B cell (primary cell): ENCODE measurements around the gene PIM3. TPM values are rescaled to one million over a fixed set of nuclear protein-coding genes. Genes with fewer than 3 reads are reported as not detected.
"Not testable (repeated sequence)": the region's sequence is repeated elsewhere in the genome, so short reads cannot be mapped to it uniquely, and the experiment has no call there.

Experiments used
- ATAC-seq: fragments of 200-7000 bp; cut with Tn5 transposase; one replicate; pipeline ENCODE4 v1.10.0; 2021; ENCODE audit warnings: low read depth, mild to moderate bottlenecking, moderate number of reproducible peaks, moderate library complexity
- CTCF ChIA-PET: fragments of 350-600 bp; sonication (Branson Sonifier 250); formaldehyde crosslinking; loops from one replicate; lab custom pipeline; 2021; ENCODE audit warnings: antibody characterized with exemption, inconsistent platforms; lab: Charles Lee
- POLR2A ChIA-PET: fragments of 350-600 bp; sonication (Branson Sonifier 250); formaldehyde crosslinking; loops from one replicate; lab custom pipeline; 2021; ENCODE audit warnings: antibody characterized with exemption; lab: Charles Lee
- DNase-seq: peaks from one replicate; pipeline ENCODE4 v3.0.0; 2013
- H2AFZ ChIP-seq: 2 replicates; pipeline ENCODE4 v1.6.1; 2012; ENCODE audit warnings: mild to moderate bottlenecking, low read depth, low read length; ENCODE audit not compliant: insufficient read depth, poor library complexity, severe bottlenecking
- H3K27ac ChIP-seq, 2 donors: 1 replicate in 1 of 2; 2 replicates in 1 of 2; pipeline ENCODE4 v1.5.1; 2012 to 2013; ENCODE audit warnings: low read length in 2 of 2, mild to moderate bottlenecking in 2 of 2, moderate library complexity in 1 of 2
- H3K27me3 ChIP-seq, 4 experiments: fragments of 200-600 bp in 1 of 4; sonication (generic) in 1 of 4; replicated peaks in 1 of 4; 1 replicate in 2 of 4; 2 replicates in 2 of 4; pipeline versions ENCODE4 v1.6.1 to v1.7.0; 2013 to 2016; ENCODE audit warnings: low read length in 3 of 4, mild to moderate bottlenecking in 2 of 4, mixed read lengths in 1 of 4, moderate library complexity in 1 of 4; ENCODE audit not compliant: insufficient read depth in 4 of 4, control insufficient read depth in 3 of 4; ENCODE audit errors: control extremely low read depth in 1 of 4
- H3K36me3 ChIP-seq, 2 experiments: replicated peaks in 1 of 2; 1 replicate in 1 of 2; 2 replicates in 1 of 2; pipeline versions ENCODE4 v1.6.1 to v1.7.1; 2013; ENCODE audit warnings: low read length in 1 of 2; ENCODE audit not compliant: insufficient read depth in 2 of 2, control insufficient read depth in 1 of 2; ENCODE audit errors: control extremely low read depth in 1 of 2, extremely low read depth in 1 of 2
- H3K4me1 ChIP-seq, 2 donors: fragments of 200-600 bp in 1 of 2; sonication (generic) in 1 of 2; 1 replicate in 1 of 2; 2 replicates in 1 of 2; pipeline versions ENCODE4 v1.5.1 to v1.6.1; 2013 to 2017; ENCODE audit warnings: low read length in 2 of 2; ENCODE audit not compliant: control insufficient read depth in 2 of 2, insufficient read depth in 2 of 2
- H3K4me2 ChIP-seq: replicated peaks from 2 replicates; pipeline ENCODE3; 2012; ENCODE audit warnings: mild to moderate bottlenecking, low read depth, low read length; ENCODE audit not compliant: poor library complexity, severe bottlenecking
- H3K4me3 ChIP-seq, 5 experiments: fragments of 200-600 bp in 1 of 5; sonication (generic) in 1 of 5; 1 replicate in 3 of 5; 2 replicates in 2 of 5; pipeline versions ENCODE4 v1.5.1 to v1.7.0; 2011 to 2016; ENCODE audit warnings: low read length in 4 of 5, mild to moderate bottlenecking in 4 of 5, low read depth in 2 of 5, control low read depth in 1 of 5, moderate library complexity in 1 of 5; ENCODE audit not compliant: insufficient read depth in 1 of 5; ENCODE audit errors: control extremely low read depth in 1 of 5, extremely low read depth in 1 of 5
- H3K79me2 ChIP-seq: fragments of 200-600 bp; sonication (generic); one replicate; pipeline ENCODE4 v1.6.0; 2016; ENCODE audit warnings: low read length; ENCODE audit not compliant: control insufficient read depth, insufficient read depth
- H3K9ac ChIP-seq: fragments of 200-600 bp; sonication (generic); 2 replicates; pipeline ENCODE4 v1.6.1; 2017; ENCODE audit warnings: mild to moderate bottlenecking, low read length, moderate library complexity
- H3K9me3 ChIP-seq, 3 donors: one replicate each; pipeline versions ENCODE4 v1.6.1 to v1.7.1; 2013; ENCODE audit warnings: low read length in 2 of 3; ENCODE audit not compliant: control insufficient read depth in 2 of 3, insufficient read depth in 1 of 3; ENCODE audit errors: control extremely low read depth in 1 of 3
- H4K20me1 ChIP-seq: 2 replicates; pipeline ENCODE4 v1.6.0; 2012; ENCODE audit warnings: mild to moderate bottlenecking, low read length; ENCODE audit not compliant: insufficient read depth, control insufficient read depth, poor library complexity, severe bottlenecking
- H3K27ac Mint-ChIP-seq: one replicate; pipeline ENCODE4 v1.8.0; 2021; ENCODE audit warnings: mixed read lengths
- H3K27me3 Mint-ChIP-seq: one replicate; pipeline ENCODE4 v1.8.0; 2021; ENCODE audit warnings: mixed read lengths
- H3K4me1 Mint-ChIP-seq: one replicate; pipeline ENCODE4 v1.8.0; 2021; ENCODE audit warnings: mixed read lengths
- H3K4me3 Mint-ChIP-seq: one replicate; pipeline ENCODE4 v1.8.0; 2021; ENCODE audit warnings: mixed read lengths
- H3K9me3 Mint-ChIP-seq: one replicate; pipeline ENCODE4 v1.8.0; 2022; ENCODE audit warnings: mixed read lengths; ENCODE audit not compliant: insufficient read depth
- EZH2 ChIP-seq: IDR thresholded peaks from 2 replicates; pipeline ENCODE4 v1.6.1; 2012; ENCODE audit warnings: borderline replicate concordance, low read depth, mild to moderate bottlenecking, moderate library complexity, low read length; ENCODE audit not compliant: insufficient read depth, poor library complexity, severe bottlenecking
- whole genome bisulfite sequencing: methylation state at CpG from one replicate; pipeline ENCODE4 v1.1.5; 2013; ENCODE audit warnings: missing lambda C conversion rate; ENCODE audit not compliant: insufficient coverage; 5-methylcytosine and 5-hydroxymethylcytosine counted together
- intact Hi-C: fragments of 100-400 bp; cut with micrococcal nuclease; formaldehyde crosslinking; loops from one replicate; pipeline ENCODE4 v1.10.0; 2022
- polyA plus RNA-seq: library from polyadenylated mRNA; depleted of rRNA; stranded (reverse); fragments of >200 nt; gene quantifications from 2 replicates; pipeline ENCODE4 v1.2.3, GENCODE V29; 2012
- total RNA-seq, 2 donors: library from RNA; stranded (reverse); fragments of 120-200 nt in 1 of 2; gene quantifications; 1 replicate in 1 of 2; 2 replicates in 1 of 2; pipeline versions ENCODE4 v1.2.3 to v1.2.4, GENCODE V29; 2013 to 2022
- TF ChIP-seq, protein P1 (sequence below): fragments of 200-600 bp; IDR thresholded peaks from one replicate; pipeline ENCODE4 v1.8.0; 2022; ENCODE audit warnings: antibody characterized with exemption, mild to moderate bottlenecking

PIM3 gene
- total and polyA plus RNA-seq, 2 donors (not counting 1 experiment from before 2014, with no cell fraction given), result 74.6 to 128 TPM

DNA sequence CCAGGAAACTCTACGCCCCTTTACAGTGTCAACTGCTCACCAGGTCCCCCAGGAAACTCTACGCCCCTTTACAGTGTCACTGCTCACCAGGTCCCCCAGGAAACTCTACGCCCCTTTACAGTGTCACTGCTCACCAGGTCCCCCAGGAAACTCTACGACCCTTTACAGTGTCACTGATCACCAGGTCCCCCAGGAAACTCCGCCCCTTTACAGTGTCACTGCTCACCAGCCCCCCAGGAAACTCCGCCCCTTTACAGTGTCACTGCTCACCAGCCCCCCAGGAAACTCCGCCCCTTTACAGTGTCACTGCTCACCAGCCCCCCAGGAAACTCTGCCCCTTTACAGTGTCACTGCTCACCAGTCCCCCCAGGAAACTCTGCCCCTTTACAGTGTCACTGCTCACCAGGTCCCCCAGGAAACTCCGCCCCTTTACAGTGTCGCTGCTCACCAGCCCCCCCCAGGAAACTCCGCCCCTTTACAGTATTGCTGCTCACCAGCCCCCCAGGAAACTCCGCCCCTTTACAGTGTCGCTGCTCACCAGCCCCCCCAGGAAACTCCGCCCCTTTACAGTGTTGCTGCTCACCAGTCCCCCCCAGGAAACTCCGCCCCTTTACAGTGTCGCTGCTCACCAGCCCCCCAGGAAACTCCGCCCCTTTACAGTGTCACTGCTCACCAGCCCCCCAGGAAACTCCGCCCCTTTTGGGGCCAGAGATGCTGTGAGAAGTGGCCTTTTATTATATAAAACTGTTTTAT lies 15.4 kb upstream of the PIM3 start:
- H4K20me1 ChIP-seq, H3K36me3 ChIP-seq, POLR2A ChIA-PET, H2AFZ ChIP-seq, H3K4me3 Mint-ChIP-seq, H3K9me3 Mint-ChIP-seq, CTCF ChIA-PET, intact Hi-C loops, H3K9ac ChIP-seq, H3K79me2 ChIP-seq, H3K27me3 Mint-ChIP-seq, H3K27me3 ChIP-seq, H3K4me1 Mint-ChIP-seq, H3K4me3 ChIP-seq: not testable (repeated sequence)
- DNase-seq (peak; percentile 87), ATAC-seq (peak; percentile 14)
- H3K27ac ChIP-seq, result peak overlapping the region; percentile 70 to 80
- peak overlapping the region; percentile 29 for H3K4me2 ChIP-seq
- H3K27ac Mint-ChIP-seq, result peak overlapping the region; percentile 83
- H3K9me3 ChIP-seq, result peaks cover 0 to 29% (median 3%) of the 10 kb centered on the region in 3 donors
- 80% methylated on average over 7 of the region's 17 CpGs for WGBS
- peaks cover 11 to 17% of the 10 kb centered on the region in 2 donors for H3K4me1 ChIP-seq

DNA sequence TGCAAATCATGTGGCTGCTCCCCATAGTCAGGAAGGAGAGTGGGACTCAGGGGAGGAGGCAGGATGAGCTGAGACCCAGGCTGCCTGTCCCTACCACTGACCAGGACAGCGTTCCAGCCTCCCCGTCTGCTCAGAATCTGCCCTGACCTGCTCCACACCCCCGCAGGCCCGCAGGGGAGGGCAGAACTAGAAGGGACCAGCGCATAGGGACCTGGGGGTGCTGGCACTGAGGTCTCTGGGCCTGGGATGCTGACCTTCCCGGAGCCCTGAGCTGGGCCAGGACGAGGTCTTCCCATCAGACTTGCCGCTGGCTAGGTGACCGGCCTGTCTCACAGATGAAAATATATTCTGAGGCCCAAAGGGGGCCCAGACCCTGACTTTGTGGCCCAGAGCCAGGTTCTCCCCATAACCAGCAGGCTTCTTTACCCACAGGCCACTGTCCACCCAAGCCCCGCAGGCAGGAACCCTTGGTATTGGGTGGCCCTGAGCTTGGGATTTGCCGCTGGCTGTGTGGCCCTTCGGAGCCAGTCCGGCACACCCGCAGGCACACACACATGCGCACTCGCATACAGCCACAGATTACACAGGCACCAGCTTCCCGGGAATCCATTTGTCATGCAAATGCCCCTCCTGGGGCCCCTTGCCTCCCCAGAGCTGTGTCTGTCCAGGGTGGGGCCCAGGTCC lies 13.8 kb upstream of the PIM3 start:
- no peaks in the 10 kb centered on the region for H3K27me3 ChIP-seq
- no peak overlapping the region for H2AFZ ChIP-seq
- ChIA-PET POLR2A (interaction anchor here (0.6 to 2.3 kb wide), 3 partner anchors 10 to 37 kb away, joined by 3 to 22 read pairs (median 5); no protein-coding TSS in a partner anchor), CTCF (interaction anchor here (1.2 to 1.6 kb wide), 3 partner anchors 11 to 83 kb away, joined by 4 to 5 read pairs (median 5); no protein-coding TSS in a partner anchor)
- Mint-ChIP-seq H3K27ac (peak overlapping the region; percentile 56), H3K9me3 (no peaks in the 10 kb centered on the region), H3K4me1 (peaks cover 9% of the 10 kb centered on the region), H3K4me3 (no peak overlapping the region), H3K27me3 (no peaks in the 10 kb centered on the region)
- peaks cover 0 to 18% (median 3%) of the 10 kb centered on the region in 3 donors for H3K9me3 ChIP-seq
- intact Hi-C loops, result no loop called here
- no peak overlapping the region for H3K4me2 ChIP-seq
- WGBS, result 96% methylated on average over 17 of the region's 17 CpGs
- ATAC-seq (no peak), DNase-seq (no peak)
- peaks cover 11 to 29% of the 10 kb centered on the region in 2 donors for H3K4me1 ChIP-seq
- H3K4me3 ChIP-seq, result no peak overlapping the region
- no peak for TF ChIP-seq EZH2
- TF ChIP-seq, protein P1, sequence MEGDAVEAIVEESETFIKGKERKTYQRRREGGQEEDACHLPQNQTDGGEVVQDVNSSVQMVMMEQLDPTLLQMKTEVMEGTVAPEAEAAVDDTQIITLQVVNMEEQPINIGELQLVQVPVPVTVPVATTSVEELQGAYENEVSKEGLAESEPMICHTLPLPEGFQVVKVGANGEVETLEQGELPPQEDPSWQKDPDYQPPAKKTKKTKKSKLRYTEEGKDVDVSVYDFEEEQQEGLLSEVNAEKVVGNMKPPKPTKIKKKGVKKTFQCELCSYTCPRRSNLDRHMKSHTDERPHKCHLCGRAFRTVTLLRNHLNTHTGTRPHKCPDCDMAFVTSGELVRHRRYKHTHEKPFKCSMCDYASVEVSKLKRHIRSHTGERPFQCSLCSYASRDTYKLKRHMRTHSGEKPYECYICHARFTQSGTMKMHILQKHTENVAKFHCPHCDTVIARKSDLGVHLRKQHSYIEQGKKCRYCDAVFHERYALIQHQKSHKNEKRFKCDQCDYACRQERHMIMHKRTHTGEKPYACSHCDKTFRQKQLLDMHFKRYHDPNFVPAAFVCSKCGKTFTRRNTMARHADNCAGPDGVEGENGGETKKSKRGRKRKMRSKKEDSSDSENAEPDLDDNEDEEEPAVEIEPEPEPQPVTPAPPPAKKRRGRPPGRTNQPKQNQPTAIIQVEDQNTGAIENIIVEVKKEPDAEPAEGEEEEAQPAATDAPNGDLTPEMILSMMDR, result no peak
- H3K27ac ChIP-seq, result no peak overlapping the region
- H4K20me1 ChIP-seq, result no peaks in the 10 kb centered on the region
- no peaks in the 10 kb centered on the region for H3K36me3 ChIP-seq
- H3K9ac ChIP-seq, result no peak overlapping the region
- no peaks in the 10 kb centered on the region for H3K79me2 ChIP-seq
